NCI-H1436 treated with DMSO at 0.1 percent for 48 hours (cell line): ENCODE data around the gene NUP58.
A peak's percentile ranks its signal among the peaks of the same experiment; 100 is the strongest.

Experiments
- DNase-seq: peaks from one replicate; lab custom pipeline; 2025; lab: John Stamatoyannopoulos, UW

NUP58 gene, protein sequence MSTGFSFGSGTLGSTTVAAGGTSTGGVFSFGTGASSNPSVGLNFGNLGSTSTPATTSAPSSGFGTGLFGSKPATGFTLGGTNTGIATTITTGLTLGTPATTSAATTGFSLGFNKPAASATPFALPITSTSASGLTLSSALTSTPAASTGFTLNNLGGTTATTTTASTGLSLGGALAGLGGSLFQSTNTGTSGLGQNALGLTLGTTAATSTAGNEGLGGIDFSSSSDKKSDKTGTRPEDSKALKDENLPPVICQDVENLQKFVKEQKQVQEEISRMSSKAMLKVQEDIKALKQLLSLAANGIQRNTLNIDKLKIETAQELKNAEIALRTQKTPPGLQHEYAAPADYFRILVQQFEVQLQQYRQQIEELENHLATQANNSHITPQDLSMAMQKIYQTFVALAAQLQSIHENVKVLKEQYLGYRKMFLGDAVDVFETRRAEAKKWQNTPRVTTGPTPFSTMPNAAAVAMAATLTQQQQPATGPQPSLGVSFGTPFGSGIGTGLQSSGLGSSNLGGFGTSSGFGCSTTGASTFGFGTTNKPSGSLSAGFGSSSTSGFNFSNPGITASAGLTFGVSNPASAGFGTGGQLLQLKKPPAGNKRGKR

DNA sequence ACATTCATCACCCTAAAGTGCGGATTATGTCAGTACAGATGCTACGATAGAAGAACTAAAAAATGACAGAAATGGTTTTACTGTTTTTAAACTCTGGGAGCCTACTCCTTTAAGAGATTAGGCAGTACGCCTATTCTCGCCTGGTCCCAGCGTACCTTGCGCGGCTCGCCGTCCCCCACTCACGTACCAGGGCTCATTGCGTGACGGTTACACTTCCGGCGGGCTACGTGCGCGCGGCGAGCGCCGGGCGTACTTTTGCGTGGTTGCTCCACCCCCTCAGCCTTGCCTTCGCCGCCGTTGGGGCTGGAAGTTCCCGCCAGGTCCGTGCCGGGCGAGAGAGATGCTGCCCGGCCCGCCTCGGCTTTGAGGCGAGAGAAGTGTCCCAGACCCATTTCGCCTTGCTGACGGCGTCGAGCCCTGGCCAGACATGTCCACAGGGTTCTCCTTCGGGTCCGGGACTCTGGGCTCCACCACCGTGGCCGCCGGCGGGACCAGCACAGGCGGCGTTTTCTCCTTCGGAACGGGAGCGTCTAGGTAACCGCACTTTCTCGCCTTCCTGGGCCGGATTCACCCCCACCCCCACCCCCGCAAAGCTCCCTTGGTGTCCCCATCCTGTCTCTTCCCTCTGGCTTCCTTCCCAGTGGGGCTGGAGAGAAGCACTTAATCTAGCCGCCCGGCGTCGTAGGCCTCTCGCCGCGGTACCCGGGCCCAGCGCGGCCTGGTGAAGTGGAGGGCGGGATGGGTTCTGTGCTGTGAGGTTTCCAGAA is at the start of gene NUP58:
Gene NUP58 (plus strand): TSS at position 279 of the 767 bp plus-strand sequence. CDS start 149 bp downstream, at position 428.
- peak; percentile 50 for DNase-seq

DNA sequence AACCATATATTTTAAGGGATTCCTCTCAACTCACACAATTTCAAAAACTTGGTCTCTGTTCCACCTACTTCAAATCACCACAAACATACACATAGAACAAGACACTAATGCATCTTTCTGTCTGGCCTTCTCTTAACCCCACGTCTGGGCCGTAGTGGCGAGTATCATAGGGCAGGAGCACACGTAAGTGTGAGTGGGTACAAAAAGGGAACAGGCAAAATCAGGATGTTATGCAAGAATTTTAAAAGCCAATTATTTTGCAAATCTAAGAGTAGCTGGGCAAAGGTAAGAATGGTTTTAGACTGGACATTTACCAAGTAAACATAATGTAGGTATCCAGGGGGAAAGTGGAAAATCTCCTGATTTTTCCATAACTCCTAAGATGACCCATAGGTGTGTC is 49.2 kb upstream of the NUP58 start:
- no peak for DNase-seq

DNA sequence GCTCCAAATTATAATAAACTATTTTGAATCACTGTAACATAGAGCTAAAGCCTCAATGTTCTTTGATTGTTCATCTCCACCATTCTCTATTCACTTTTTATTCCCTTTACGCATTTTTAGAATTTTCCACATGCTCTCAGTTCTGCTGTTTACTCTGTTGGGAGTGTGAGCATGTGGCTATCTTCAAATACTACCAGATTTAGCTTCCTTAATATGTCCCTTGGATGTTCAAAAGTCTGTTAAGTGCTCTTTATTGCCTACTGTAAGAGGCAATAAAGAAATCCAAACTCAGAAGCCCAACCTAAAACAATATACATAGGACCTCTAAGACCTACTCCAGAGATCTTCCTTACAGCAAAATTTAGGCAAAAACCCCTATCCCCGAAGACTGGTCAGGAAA is 48.7 kb upstream of the NUP58 start:
- no peak for DNase-seq

DNA sequence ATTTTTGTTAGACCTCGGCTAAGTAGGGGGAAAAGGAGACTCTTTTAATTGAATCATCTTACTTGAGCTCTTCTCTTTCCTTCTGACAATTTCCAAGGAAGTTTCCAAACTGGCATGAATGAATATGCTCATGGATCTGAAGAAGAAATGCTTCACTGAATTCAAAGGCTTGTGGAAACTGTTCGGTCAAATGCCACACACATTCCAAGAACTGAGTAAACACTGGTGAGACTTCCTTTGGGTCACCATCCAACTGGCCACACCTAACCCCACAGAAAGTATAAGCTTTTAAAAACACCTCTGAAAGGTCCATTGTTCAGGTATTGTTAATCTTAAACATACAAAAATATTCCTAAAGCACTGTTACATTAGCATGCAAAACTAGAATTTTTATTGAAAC is 47.7 kb upstream of the NUP58 start:
- DNase-seq: no peak

DNA sequence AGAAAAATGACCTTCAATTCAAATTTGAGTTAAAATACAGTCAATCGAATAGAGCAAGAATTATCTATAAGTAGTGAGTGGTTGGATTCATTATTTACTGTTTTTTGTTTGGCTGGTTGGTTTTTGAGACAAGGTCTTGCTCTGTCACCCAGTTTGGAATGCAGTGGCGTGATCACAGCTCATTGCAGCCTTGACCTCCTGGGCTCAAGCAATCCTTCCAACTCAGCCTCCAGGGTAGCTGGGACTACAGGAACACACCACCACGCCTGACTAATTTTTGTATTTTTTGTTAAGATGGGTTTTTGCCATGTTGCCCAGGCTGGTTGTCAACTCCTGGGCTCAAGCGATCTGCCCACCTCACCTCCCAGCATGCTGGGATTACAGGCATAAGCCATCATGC is 39.2 kb upstream of the NUP58 start:
- no peak for DNase-seq

DNA sequence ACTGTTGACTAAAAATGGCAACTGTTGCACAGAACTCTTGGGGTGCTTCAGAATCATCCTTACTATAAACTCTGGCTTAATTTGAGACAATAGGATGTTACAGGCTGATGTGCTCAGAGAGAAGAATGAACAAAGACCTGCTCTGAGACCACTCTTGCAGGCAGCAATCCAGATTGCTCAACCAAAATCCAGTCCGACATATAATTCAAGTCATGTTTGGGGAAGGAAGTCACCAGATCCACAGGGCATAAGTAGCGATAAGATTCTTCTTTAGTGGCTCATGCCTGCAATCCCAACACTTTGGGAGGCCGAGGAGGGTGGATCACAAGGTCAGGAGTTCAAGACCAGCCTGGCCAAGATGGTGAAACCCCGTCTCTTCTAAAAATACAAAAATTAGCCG is 34.7 kb upstream of the NUP58 start:
- DNase-seq: no peak

DNA sequence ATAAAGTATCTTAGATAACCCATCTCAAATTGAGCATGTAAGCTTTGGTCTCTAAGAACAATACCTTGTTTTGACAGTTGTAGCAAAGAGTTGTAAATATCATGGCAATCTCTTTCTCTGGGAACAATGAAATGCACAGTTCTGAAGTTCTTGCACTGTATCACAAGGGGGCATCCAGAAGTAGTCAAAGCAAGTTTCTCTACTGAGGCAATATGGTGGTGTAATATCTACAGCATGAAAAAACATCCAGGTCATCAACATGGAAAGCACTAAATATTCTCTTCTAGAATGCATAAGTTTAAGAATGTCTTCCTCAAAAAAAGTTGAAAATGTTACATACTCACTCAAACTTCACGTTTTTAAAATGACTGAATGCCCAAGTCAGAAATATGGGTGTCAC is 33.7 kb upstream of the NUP58 start:
- no peak for DNase-seq

DNA sequence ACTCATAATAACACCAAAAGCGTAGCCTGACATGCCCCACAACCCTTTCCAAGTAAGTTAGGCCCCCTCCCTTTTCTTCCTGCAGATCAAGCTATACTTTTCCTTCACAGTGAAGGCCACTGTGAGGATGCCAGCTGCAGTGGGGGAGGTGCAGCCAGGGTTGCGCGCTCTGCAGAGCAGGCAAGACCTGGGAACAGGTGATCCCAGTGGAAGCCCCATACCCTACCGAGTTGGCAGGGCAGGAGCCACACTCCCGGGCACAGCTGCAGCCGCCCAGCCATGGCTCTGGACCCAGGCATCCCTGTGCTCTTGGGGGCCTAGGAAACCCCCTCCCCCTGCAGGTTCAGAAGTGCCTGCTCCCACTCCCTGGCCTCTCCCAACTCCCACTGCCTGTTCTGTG is 32.9 kb upstream of the NUP58 start:
- DNase-seq: no peak

DNA sequence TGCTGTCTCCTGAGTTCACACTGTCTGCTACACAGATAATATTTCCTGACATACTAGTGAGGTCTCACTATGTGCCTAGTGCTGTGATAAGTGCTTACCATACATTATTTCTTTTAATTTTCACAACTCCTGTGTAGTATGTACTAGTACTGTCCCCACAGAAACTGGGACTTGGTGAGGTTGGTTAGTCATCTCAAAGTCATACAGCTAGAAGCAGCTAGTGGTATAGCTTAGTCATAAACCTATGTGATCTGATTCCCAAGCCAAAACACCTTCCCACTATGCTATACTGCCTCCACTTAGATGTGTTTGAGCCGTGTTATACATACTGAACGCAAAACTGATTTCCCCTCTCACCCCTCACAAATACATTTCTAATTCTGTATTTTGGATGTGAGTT is 24.7 kb upstream of the NUP58 start:
- DNase-seq: no peak

DNA sequence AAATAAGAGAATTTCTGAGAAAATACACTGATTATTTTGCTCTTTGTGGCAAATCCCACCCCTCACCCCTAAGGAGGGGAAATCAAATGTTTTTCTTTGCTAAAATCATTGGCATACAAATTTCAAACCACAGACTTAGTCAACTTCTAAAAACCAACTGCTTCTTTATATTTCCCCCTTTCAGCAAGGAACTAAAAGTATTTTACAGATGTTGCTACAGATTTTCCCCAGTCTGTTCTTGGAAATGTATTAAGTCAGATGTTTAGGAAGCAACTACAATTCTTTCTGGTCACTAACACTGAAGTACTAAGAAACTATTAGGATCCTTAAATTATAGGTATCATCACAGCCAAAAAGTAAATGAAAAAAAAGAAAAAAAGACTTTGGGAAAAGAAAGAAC is 21.0 kb upstream of the NUP58 start:
- no peak for DNase-seq

DNA sequence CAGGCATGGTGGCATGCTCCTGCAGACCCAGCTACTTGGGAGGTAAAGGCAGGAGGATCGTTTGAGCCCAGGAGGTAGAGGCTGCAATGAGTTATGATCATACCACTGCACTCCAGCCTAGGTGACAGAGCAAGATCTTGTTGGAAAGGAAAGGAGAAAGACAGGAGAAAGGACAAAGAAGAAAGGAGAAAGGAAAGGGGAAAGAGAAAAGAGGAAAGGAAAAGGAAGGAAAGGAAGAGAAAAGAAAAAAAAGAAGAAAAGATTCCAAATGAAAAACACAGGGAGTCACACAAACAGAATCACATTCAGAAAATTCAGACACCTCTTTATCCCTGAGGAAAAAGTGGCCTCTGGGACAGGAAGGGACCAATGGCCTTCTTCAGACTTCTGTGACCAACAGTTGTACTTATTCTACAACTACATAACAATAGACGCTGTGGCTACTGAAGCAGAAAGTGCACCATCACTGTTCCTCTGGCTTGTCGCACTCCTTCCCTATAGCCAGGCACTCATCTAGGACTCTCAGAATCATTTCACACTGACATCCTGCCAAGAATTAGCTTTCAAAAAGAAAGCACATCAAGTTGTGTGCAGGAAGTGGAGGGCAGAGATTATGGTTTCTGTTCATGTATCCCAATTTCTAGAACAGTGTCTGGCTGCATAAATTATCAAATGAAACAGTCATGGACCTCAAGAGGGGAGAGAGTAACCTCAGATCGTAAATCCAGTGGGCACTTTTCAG is 20.1 kb upstream of the NUP58 start:
- no peak for DNase-seq

DNA sequence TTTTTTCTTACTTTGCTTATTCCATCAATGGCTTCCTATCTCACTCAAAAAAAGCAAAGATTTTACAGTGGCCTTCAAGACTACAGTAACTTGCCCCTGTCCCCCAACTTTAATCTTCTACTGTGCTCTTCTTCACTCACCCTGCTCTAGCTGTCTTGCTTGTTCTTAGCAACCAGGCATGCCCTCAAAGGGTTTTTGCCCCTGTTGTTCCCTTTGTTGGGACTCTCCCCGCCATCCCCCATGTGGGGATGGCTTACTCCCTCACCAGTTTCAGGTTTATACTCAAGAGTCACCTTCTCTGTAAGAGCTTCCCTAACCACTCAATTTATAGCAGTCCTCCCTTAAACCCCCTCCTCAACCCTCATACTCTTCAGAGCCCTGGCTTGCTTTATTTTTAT is 19.5 kb upstream of the NUP58 start:
- DNase-seq: no peak

DNA sequence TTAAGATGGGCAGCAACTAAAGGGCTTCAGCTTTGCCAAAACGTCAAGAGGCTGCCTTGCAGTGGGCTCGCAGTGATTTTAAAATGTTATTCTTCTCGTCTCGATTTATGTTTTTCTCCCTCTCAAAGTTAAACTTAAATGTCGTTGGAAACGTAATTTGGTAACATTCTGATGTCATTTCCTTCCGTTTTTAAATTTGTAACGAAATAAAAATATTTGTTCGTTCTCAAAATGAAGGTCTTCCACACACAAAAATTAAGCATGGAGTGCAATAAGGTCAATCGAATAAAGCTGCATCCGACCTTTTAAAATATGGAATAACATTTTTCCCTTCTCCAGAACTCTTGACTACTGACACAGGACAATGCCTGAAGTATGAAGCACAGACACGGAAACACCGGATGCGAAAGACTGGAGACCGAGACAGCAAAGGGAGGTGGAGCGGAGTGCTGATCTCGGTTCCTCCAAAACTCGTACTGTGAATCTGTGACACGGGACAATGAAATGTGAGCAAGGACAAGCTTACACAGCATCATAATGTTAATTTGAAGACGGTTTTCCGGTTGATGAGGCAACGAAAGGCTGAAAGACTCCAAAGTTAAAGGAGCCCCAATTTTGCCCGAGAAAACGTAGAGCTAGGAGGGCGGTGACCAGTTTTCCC is 15.0 kb upstream of the NUP58 start:
- no peak for DNase-seq

DNA sequence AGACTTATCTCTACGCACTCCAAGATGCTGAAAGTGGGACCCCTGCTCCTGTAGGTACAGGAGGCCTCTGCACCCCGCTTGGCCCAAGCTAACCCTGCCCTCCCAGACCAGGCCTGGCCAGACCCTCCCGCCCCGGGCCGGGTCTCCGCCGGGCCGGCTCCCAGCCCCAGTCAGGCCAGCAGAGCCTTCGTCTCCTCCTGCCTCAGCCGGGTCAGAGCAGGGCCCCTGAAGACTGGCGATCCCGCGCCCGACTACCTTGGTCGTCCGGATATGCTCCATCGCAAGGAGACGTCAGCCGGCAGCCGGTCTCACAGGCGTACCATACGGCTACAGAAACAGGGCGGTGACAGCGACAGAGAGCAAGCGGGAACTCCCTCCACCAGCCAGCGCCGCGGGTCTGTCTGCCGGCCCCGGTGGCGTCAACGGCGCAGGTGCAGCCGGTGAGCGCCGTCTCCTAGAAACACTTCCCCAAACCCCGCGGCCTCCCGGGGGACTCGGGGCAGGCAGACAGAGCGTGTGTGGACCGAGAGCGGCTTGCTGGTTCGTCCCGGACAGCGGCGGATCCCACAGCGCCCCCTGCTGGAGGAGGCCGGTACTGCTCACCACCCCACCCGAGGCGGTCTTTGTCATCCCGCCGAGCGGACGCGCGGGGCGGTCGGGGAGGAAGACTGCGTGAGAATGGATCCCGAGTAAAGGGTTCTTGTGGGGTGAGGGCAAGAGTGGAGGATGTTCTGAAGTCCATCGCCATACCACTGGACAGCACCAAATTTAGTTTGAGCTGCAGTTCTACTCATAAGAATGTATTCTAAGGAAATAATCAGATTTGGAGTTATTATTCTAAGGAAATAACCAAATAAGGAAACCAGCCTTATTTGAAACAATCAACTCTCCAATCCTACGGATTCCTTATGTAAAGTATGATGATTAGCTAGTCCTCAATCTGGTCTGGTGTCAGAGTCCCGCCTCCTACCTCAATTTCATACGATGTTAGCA is 14.2 kb upstream of the NUP58 start, which contains the start of gene MTMR6:
Gene MTMR6 (minus strand): TSS at position 520 of the 993 bp plus-strand sequence. CDS start 241 bp downstream, at position 279.
- peak; percentile 50 for DNase-seq

DNA sequence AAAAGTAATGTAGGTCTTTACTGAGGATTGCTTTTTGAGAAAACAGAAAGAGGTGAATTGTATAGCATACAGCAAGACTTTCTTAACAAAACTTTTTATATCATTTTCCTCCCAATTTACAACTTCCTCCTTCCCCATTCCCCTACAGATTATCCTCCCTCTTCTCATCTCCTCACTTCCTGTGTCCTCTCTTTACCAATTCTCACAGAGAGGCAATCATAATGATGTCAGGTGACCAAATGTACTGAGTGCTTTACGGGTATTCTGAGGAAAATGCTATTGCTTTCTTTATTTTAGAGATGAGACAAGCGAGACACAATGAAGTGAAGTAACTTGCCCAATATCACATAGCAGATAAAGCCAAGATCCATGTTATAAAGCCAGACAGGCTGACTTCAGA is 12.5 kb upstream of the NUP58 start:
- no peak for DNase-seq

DNA sequence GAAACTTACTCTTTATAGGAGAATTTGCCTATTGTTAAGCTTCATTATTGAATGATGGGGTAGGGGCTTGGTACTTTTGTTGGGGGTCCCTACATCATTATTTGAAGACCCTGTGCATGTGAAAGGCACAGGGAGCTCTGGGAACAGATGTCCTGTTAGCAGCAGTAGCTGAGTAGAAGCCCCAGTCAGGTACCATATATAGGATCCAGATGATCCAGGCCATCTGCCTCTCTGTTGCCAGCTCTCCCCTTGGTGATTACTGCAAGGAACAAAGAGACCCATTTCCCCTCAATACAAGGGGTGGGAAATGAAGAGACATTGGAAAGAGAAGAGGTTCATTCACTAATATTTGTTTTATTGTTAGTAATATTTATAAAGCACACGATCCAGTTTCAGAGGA is 9.7 kb upstream of the NUP58 start:
- no peak for DNase-seq

DNA sequence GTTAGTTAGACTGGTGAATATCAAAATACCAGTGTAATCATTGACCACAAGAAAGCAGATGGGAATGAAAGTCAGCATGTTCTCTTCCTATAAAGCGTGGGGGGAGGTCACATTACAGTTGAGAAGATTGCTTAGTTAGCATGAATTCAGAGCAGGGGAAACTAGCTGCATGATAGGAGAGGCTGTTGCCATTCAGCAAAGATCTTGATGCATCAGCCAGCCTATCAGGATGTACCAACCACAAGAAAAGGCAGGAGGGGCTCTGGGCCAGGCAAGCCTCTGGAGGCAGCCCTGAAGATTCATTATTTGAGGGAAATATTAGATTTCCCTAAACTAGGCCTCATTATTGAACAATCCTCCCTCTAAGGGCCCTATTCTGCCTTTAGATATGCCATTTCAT is 9.1 kb upstream of the NUP58 start:
- DNase-seq: peak; percentile 1

DNA sequence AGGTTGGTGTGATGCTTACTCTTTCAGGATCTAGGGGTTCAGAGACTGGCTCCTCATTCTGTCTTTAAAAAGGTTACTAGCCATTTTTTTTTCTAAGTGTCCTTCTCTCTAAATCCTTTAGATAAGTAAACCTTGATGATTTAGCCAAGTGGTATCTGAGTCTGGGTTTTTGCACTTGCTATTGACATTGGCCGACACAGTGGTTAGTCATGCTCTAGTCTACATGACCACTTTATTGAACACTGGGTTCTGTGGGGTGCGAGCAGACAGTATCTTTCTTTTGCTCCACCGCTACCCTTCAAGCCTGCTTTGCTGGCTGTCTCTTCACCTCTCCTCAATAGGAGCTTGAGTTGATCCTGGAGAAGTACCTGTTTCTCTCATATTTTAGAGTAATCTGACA is 6.2 kb upstream of the NUP58 start:
- no peak for DNase-seq

DNA sequence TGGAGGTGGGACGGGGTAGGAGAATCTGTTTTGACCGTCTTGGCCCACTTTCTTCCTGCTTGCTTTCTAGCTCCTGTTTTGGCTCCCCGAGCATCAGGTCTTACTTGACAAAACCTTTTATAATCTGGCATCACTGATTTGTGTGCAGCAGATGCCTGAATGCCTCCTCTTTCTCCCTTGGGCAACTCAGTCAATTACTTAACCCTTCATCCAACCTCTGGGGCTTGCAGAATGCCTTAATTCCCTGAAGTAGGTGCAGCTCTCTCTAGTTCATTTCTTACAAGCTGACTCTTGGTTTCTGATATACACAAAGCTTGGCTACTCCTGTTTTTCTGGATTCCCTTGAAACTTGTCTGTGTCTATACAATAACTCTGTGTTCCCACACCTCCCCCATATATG is 5.7 kb upstream of the NUP58 start:
- DNase-seq: no peak

DNA sequence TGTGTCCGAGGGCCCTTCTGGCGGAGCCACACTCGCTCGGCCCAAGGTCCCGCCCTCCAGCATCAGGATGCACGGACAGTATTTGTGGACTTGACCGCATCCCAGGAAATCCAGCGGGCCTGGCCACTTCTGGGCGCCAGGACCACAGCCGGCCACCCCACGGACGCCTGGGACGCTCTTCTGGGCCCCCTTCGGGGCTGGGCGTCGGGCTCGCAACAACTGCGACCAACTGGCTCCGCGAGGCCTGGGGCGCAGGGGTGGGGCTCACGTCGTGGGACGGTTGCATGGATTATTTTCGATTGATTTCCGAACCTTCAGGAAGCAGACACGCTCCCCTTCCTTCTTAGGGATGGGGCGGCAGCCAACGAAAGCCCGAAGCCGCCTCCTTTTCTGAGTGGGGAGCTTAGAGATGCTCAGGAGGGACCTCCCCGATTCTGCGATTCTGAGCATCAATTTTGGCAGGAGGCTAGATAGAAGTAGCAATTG is 521 bp upstream of the NUP58 start:
- DNase-seq: no peak
